Activated gamma-delta T cell (primary cell): ENCODE data around the gene MFAP1.
"Not testable (repeated sequence)": the region's sequence is repeated elsewhere in the genome, so short reads cannot be mapped to it uniquely, and the experiment has no call there.

Experiments
- DNase-seq: peaks from one replicate; lab custom pipeline; 2025; lab: John Stamatoyannopoulos, UW

MFAP1 gene

DNA sequence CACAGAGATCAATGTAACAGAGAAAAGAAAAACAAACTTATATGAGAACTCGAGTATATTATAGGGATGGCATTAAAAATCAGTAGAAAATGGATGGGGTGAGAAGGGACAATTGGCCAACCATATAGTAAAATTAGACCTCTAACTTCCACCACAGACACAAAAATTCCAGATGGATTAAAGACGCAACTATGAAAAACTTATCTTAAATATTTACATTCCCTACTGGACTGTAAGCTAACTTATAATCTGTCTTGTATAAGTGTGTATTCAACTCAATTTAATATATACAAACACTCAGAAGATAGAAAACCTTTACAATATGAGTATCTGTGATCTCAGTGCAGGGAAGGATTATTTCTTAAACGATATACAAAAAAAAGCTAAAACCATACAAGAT is 3.0 kb downstream of the MFAP1 start:
- no peak for DNase-seq

GRCh38 chr15:43815064-43815463 is 9.4 kb downstream of the MFAP1 start:
- not testable (repeated sequence) for DNase-seq

DNA sequence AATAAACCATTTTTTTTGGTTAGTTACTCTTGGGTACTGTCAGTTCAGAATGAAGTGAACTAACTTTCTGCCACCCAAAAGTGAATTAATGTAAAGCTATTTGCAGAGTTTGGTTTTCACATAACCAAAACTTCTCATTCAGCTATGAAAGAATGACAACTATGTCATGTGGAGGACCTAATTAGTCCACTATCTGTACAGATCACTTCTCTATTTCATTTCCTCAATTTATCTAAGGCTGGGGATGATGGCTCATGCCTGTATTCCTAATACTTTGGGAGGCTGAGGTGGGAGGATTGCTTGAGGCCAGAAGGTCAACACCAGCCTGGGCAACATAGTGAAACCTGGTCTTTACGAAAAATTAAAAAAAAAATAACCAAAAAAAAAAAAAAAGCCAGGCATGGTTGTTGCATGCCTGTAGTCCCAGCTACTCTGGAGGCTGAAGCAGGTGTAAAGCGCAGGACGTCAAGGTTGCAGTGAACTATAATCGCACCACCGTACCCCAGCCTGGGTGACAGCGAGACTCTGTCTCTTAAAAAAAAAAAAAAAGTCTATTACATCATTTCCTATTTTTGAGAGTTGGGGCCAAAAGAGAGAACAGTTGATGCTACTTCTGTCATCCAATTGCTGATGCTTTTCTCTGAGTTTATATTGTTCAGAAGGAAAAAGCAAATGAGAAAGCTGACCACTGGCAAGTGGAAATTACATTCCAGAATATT is 15.4 kb downstream of the MFAP1 start:
- no peak for DNase-seq

DNA sequence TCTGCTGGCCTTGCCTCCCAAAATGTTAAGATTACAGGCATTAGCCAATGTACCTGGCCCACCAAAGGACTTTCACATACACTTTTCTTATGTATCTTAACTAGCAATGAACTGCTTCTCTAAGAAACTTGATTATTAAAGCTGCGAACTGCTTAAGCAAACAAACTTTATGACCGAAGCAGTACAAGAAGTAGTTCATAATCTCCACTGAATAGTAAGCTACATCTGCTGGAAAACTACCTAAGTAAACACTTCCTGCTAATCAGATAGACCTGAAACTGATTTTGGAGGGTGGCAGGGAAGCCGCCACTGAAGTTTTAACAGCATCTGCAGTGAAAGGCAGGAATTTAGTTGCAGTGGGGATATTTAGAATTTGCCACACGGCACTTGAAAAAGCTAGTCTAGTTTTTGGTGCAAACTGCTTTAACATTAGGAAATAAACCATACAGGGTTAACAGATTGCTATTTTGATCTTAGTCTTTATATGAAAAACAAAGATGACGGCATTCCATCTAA is 16.0 kb downstream of the MFAP1 start:
- no peak for DNase-seq

- not testable (repeated sequence) for DNase-seq
These were observed 21.8 kb downstream of the MFAP1 start for GRCh38 chr15:43802676-43803075.

GRCh38 chr15:43800286-43801141 is 24.0 kb downstream of the MFAP1 start, which contains the start of gene HYPK:
TSS of gene HYPK (plus strand) at chr15:43800599. CDS start at chr15:43800623, 24 bp downstream.
- peak; percentile 75 for DNase-seq

- no peak for DNase-seq
These were observed 24.6 kb downstream of the MFAP1 start, which contains the start of gene SERINC4 for GRCh38 chr15:43799945-43800285. TSS of gene SERINC4 (minus strand) at chr15:43800220. CDS start at chr15:43799986, 234 bp downstream.

- no peak for DNase-seq
These were observed 25.1 kb downstream of the MFAP1 start for GRCh38 chr15:43799209-43799944.

GRCh38 chr15:43796566-43796965 is 27.9 kb downstream of the MFAP1 start:
- DNase-seq: no peak

DNA sequence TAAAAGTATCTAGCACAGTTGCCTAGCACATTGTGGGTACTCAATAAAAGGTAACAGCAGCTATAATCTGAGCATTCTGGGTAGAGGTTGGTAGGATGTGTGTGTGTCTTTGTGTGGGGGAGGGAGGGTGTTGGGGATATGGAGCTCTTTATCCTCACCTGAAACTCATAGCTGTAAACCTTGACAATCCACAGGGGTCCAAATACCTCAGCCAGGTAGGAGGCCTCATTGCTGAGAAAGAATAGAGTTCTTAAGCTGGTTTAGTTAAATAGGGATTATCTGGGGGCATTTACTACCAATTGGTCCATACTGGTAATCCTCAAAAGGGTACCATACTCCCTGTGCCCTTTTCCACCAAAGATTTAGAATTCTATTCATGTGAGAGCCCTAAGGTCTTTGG is 28.5 kb downstream of the MFAP1 start:
- no peak for DNase-seq

DNA sequence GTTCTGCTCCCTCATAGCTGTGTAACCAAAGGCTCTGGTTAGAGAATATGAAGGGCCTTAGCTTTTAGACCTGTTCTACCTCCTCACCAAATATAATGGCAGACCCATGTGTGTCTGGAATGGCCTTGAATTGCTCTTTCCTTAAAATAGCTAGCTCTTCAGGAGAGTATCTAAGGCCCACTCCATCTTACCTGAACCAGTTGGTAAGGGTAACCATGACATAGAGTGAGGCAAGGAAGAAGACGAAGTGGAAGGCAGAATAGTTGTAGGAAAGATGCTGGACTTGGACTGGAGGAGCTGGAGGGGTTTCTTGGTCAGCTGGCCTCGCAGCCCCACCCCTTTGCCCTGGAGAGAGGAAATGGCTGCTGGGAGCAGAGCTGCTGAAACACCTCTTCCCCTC is 29.3 kb downstream of the MFAP1 start:
- no peak for DNase-seq

DNA sequence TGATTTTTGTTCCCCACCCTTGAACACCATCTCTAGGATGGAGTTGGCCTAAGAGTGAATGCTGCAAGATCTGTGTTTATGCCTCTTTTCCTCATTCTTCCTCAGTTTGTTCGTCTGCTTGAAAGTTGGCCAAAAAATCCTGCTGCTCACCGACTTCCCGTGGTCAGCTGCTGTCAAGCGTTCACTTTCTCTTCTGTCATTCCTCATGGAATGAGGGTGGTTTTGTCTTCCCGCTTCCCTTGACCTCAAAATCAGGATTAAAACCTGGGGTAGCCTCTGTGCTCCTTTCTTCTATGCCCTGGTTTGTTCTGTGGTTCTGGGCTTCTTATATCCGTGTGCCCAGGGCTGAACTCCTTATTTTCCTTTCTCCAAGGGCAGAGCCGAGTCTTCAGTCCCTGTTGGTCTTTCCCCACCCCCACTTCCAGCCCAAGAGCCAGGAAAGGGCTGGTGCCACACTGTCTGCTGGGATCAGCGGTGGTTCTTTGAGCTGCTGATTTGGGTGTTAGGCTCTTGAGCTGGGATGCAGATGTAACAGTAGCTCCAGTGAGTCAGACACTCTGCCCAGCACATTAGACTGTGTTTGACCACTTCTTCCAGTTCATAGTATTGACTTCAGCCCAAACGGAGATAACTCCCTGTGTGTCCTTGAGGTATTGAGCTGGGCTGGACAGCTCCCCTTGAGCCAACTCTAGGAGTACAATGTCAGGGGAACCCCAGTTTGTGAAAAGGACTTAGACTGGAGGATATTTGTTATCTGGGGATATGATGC is 30.0 kb downstream of the MFAP1 start:
- no peak for DNase-seq

- DNase-seq: no peak
These were observed 30.8 kb downstream of the MFAP1 start for GRCh38 chr15:43793647-43794046.

GRCh38 chr15:43792761-43793476 is 31.6 kb downstream of the MFAP1 start:
- no peak for DNase-seq

GRCh38 chr15:43791993-43792760 is 32.3 kb downstream of the MFAP1 start, which contains the start of gene SERF2:
TSS of gene SERF2 (plus strand) at chr15:43792320. CDS start at chr15:43792377, 57 bp downstream.
- DNase-seq: peak; percentile 100

DNA sequence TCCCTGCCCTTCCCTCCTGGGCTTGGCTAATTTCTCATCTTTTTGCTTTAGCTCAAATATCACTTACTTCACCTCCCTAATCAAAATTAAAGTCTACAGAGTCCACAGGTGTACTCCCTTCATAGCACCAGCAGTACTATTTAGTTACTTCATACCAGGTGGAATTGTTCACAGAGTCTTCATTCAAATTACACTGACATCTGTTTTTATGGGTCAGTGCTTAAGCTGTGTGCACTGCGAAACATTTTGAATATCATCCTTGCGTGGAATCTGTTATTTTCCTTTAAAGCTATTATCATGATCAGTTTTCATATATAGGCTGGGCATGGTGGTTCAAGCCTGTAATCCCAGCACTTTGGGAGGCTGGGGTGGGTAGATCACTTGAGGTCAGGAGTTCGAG is 35.1 kb downstream of the MFAP1 start:
- no peak for DNase-seq

- no peak for DNase-seq
These were observed 45.5 kb downstream of the MFAP1 start for GRCh38 chr15:43779016-43779415.

GRCh38 chr15:43777267-43777914 is 47.1 kb downstream of the MFAP1 start:
- peak; percentile 71 for DNase-seq

DNA sequence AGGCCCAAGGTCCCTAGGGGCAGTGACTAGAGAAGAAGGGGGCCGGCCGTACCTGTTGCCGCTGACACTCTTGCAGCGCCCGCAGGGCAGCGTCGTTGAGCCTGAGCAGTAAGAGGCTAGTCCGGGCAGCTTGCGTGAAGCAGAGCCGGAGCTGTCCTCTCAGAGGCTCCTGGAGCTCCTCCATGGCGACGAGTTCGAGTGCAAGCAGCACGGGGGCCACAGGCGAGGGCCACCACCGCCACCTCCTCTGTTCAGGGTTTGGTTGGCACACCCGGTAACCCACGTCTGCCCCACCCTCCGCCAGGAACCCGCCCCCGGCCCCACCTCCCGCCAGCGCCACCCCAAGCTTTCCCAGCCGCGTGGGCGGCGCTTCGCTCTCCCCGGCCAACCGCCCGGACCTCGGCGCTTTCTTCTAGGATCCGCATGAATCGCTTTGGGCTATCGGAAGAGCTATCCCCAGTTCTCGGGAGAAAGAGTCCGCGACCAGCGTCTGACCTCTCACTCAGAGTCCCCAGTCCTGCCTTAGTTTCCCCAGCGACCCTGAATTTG is 47.7 kb downstream of the MFAP1 start, which contains the start of gene ELL3:
Gene ELL3 (minus strand): TSS at position 249 of the 549 bp plus-strand sequence. CDS start 65 bp downstream, at position 184.
- peak; percentile 65 for DNase-seq
